ENCODE measurements around the gene MAP3K12.

Gene MAP3K12

DNA sequence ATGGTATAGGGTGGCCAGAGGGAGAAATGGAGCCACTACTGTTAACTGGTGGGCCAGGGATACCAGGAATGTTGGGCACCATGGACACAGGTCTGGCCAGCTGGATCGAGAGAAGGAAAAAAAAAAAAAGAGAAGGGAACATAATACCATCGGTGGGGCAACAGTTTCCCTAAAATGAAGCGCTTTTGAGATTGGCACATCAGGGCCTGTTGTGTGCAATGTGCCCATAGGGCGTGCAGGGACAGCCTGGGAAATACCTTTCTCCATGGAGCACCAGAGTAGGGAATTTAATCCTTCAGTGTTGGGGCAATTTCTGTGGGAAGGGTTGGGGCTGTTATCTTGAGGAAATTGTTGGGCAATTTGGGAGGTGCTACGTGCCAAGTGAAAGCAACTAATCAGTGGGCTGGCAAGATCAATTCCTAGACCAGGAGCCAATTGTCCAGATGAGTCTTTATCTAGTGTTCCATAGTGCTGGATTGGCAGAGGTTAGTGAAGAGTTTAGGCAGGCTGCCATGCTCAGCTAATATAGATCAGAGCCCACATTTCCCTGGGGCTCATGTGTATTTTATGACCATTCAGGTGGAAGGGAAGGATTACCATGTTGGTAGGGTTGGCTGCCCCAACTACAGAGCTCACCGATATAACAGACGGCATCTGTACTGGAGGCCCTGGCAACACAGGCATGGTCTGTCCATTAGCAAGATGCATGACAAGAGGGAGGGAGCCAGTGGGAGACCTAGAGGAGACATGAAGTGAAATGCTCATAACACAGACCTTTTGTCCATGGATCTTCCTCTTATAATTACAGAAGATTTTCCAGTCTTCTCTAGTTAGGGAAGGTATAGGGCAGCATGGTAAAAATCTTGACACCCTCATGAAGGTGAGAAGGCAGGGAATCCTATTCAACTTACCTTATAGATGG is 33.5 kb upstream of the MAP3K12 start:
- DNase-seq (ENCODE audit: low read depth) = no peak
- no peak overlapping the region for H3K4me3 ChIP-seq (ENCODE audit: low read depth, low read length)

DNA sequence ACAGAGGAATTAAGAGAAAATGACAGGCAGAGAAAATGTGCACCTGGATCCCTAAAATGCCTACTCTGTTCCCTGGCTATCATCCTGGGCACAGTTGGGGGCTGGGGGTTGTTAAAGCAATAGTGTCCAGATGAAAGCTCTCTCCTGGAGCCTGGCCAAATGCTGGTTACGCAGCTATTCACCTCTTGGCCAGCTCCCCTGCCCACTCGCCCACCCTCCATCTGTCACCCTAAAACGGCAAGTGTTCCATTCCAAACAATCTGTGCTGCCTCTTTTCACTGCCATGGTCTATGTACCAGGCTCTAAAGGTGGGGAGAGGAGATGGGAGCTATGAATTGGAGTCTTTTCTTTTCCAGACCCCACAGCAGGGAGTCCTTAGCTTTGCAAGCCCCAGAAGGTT is 32.8 kb upstream of the MAP3K12 start:
- no peak for DNase-seq (ENCODE audit: low read depth)
- no peak overlapping the region for H3K4me3 ChIP-seq (ENCODE audit: low read depth, low read length)
- TF ChIP-seq, protein P1, sequence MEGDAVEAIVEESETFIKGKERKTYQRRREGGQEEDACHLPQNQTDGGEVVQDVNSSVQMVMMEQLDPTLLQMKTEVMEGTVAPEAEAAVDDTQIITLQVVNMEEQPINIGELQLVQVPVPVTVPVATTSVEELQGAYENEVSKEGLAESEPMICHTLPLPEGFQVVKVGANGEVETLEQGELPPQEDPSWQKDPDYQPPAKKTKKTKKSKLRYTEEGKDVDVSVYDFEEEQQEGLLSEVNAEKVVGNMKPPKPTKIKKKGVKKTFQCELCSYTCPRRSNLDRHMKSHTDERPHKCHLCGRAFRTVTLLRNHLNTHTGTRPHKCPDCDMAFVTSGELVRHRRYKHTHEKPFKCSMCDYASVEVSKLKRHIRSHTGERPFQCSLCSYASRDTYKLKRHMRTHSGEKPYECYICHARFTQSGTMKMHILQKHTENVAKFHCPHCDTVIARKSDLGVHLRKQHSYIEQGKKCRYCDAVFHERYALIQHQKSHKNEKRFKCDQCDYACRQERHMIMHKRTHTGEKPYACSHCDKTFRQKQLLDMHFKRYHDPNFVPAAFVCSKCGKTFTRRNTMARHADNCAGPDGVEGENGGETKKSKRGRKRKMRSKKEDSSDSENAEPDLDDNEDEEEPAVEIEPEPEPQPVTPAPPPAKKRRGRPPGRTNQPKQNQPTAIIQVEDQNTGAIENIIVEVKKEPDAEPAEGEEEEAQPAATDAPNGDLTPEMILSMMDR (IDR thresholded peaks at IDR 0.05; ENCODE audit: low read depth, low read length, missing control alignments) = no peak

More for the DNA sequence above, 33.5 kb upstream of the MAP3K12 start:
- TF ChIP-seq, protein P1 (IDR thresholded peaks at IDR 0.05; ENCODE audit: low read depth, low read length, missing control alignments) = no peak

DNA sequence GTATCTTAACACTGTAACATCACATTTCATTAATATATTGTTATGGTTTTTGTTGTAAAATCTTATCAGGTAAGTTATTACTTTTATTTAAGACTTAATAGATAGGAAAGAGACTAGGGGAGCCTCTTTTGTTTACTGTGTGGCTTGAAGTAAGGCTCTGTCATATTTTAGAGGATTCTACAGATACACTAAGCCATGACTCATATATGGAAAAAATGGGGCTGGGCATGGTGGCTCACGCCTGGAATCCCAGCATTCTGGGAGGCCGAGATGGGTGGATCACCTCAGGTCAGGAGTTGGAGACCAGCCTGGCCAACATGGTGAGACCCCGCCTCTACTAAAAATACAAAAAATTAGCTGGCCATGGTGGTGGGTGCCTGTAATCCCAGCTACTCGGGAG is 31.7 kb upstream of the MAP3K12 start:
- TF ChIP-seq, protein P1 (IDR thresholded peaks at IDR 0.05; ENCODE audit: low read depth, low read length, missing control alignments) = no peak
- H3K4me3 ChIP-seq (ENCODE audit: low read depth, low read length) = no peak overlapping the region
- DNase-seq (ENCODE audit: low read depth) = no peak

DNA sequence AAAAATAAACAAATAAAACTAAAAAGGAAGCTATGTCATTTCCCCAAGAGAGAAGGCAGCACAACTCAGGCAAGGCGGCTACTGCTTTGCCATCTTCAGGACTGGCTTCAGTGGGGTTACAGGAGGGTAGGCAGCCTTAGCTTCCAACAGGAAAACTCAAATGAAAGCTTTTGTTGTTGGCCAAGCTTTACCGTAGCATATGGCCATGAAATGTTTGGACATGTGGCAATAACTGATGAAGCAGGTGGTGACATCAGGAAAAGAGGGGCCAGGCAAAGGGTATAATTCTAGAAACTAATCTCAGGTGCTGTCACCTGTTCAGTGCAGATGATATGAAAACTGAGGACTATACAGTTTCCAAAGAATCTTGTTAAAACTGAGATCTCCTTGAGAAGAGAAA is 30.8 kb upstream of the MAP3K12 start:
- TF ChIP-seq, protein P1 (IDR thresholded peaks at IDR 0.05; ENCODE audit: low read depth, low read length, missing control alignments) = no peak
- H3K4me3 ChIP-seq (ENCODE audit: low read depth, low read length) = no peak overlapping the region
- no peak for DNase-seq (ENCODE audit: low read depth)

DNA sequence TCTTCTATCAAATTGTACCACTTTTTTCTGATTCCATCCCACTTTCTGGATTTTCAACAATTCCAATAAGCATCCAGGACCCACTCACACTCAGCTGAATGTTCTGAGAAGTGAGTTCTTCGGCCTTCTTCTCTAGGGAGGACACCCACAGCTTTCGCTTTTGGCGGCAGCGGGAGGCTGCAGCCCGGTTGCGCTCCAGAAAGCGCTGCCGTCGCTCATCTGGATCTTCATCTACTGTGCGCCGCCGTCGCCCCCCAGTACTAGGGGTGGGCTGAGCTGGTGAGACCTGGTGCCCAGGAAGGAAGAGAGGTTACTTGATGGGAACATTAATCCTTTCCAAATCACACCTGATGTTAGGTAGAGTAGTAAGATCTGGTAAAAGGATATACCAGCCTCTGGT is 25.2 kb upstream of the MAP3K12 start:
- no peak overlapping the region for H3K4me3 ChIP-seq (ENCODE audit: low read depth, low read length)
- no peak for DNase-seq (ENCODE audit: low read depth)
- TF ChIP-seq, protein P1 (IDR thresholded peaks at IDR 0.05; ENCODE audit: low read depth, low read length, missing control alignments) = no peak

DNA sequence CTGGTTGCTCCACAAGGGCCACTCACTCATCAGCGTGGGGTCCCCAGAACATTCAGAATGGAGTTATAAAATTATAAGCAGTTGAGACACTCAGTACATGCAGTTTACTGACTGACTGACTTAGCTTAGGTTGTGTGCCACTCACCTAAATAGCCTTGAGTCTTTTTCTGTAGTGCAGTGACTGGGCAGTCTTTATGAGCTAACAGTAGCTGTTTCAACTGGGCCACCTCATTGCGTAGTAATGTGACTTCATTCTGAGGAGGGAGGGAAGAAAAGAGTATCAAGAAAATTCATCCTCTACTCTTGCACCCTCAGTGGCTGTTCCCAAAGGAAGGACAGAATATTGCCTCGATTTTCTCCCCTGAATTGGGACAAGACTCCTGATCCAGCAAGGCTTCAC is 23.9 kb upstream of the MAP3K12 start:
- TF ChIP-seq, protein P1 (IDR thresholded peaks at IDR 0.05; ENCODE audit: low read depth, low read length, missing control alignments) = no peak
- no peak for DNase-seq (ENCODE audit: low read depth)
- no peak overlapping the region for H3K4me3 ChIP-seq (ENCODE audit: low read depth, low read length)

DNA sequence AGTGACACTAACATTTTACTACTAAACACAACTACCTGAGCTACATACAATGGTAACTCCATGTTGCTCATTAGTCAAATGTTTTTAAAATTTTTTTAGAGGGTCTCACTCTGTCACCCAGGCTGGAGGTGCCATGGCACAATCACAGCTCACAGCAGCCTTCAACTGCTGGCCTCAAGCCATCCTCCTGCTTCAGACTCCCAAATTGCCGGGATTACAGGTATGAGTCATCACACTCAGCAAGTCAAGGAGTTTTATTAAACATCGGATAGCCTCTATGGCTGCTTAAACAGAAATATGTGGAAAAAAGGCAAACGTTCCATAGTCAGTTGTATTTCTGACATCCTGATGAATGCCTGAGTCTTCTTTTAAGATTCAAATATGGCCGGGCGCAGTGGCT is 19.1 kb upstream of the MAP3K12 start:
- DNase-seq (ENCODE audit: low read depth) = no peak
- TF ChIP-seq, protein P1 (IDR thresholded peaks at IDR 0.05; ENCODE audit: low read depth, low read length, missing control alignments) = no peak
- no peak overlapping the region for H3K4me3 ChIP-seq (ENCODE audit: low read depth, low read length)

Data from GM12864 (cell line).